Upper lobe of left lung (tissue), 6 donors: ENCODE measurements around the gene SIGLEC1. TPM values are rescaled to one million over a fixed set of nuclear protein-coding genes. Genes with fewer than 3 reads are reported as not detected.

ENCODE experiments used
- ATAC-seq, 2 donors: fragments of 200-7000 bp; cut with Tn5 transposase; one replicate each; pipeline ENCODE4 v1.9.1; 2022; ENCODE audit warnings: mild to moderate bottlenecking in 2 of 2, moderate library complexity in 2 of 2; ENCODE audit not compliant: low FRiP score in 2 of 2
- DNase-seq, 2 donors: peaks; one replicate each; pipeline ENCODE4 v3.0.0-alpha.2; 2019 to 2020
- H3K27ac ChIP-seq, 4 donors: fragments of 200-600 bp; sonication (generic); one replicate each; pipeline ENCODE4 v1.5.1; 2016 to 2019
- H3K27me3 ChIP-seq, 4 donors: fragments of 200-600 bp; sonication (generic); one replicate each; pipeline ENCODE4 v1.5.1; 2017 to 2019
- H3K36me3 ChIP-seq, 4 donors: fragments of 200-600 bp; sonication (generic); one replicate each; pipeline ENCODE4 v1.5.1; 2016 to 2019
- H3K4me1 ChIP-seq, 4 donors: fragments of 200-600 bp; sonication (generic); one replicate each; pipeline ENCODE4 v1.5.1; 2018 to 2019
- H3K4me3 ChIP-seq, 4 donors: fragments of 200-600 bp; sonication (generic); one replicate each; pipeline ENCODE4 v1.5.1; 2017 to 2019; ENCODE audit warnings: mild to moderate bottlenecking in 2 of 4, moderate library complexity in 1 of 4
- H3K9me3 ChIP-seq, 4 donors: fragments of 200-600 bp; sonication (generic); one replicate each; pipeline ENCODE4 v1.5.1; 2018 to 2019
- CTCF ChIP-seq, 6 experiments: fragments of 450-650 bp in 4 of 6; fragments of 200-600 bp in 2 of 6; sonication (generic) in 2 of 6; IDR thresholded peaks; one replicate each; pipeline ENCODE4 v1.5.1; 2016 to 2019; ENCODE audit warnings: antibody characterized with exemption in 6 of 6
- EP300 ChIP-seq, 4 donors: sonication (generic); formaldehyde crosslinking; IDR thresholded peaks; one replicate each; pipeline ENCODE4 v1.5.1; 2017; ENCODE audit warnings: antibody characterized with exemption in 4 of 4, control low read depth in 2 of 4
- POLR2A ChIP-seq, 4 donors: fragments of 450-650 bp; IDR thresholded peaks; one replicate each; pipeline ENCODE4 v1.5.1; 2016 to 2017; ENCODE audit warnings: antibody characterized with exemption in 4 of 4, mild to moderate bottlenecking in 2 of 4
- POLR2AphosphoS5 ChIP-seq, 2 donors: sonication (generic); formaldehyde crosslinking; IDR thresholded peaks; one replicate each; pipeline ENCODE4 v1.5.1; 2017; ENCODE audit warnings: antibody characterized with exemption in 2 of 2
- WGBS, 2 donors: methylation state at CpG; one replicate each; pipeline ENCODE4 v1.1.5; 2017 to 2018; 5-methylcytosine and 5-hydroxymethylcytosine counted together
- total RNA-seq, 6 donors: library from RNA; depleted of rRNA in 4 of 6; stranded (reverse); fragments of >200 nt in 4 of 6; gene quantifications; one replicate each; pipeline versions ENCODE4 v1.1.0 to v1.2.1, GENCODE V29; 2016 to 2021
- donor health status: DM: no; HTN: no; CAD: no; lungs with moderate emphysema.
- donor health status: DM: no; HTN: yes; CAD: no; lungs with severe emphysema.

Gene SIGLEC1
- total RNA-seq, 6 donors from 2014 or later, result 14.4 to 69.9 (median 60.7) TPM

GRCh38 chr20:3731944-3732326 is 19.5 kb upstream of the SIGLEC1 start:
- peaks cover 43 to 65% (median 53%) of the 10 kb centered on the region in 4 donors for H3K4me1 ChIP-seq

GRCh38 chr20:3730803-3731672 is 18.6 kb upstream of the SIGLEC1 start:
- Histone ChIP-seq H3K9me3 (no peaks in the 10 kb centered on the region), H3K36me3 (peaks cover 0 to 2% (median 0%) of the 10 kb centered on the region in 4 donors), H3K27me3 (peaks cover 0 to 13% (median 2%) of the 10 kb centered on the region in 4 donors), H3K4me3 (no peak overlapping the region), H3K27ac (peak overlapping the region; percentile 35 to 89 (median 81)), H3K4me1 (peaks cover 37 to 62% (median 45%) of the 10 kb centered on the region in 4 donors)
- 83 to 87% methylated on average over 11 to 12 of the region's 12 CpGs for WGBS, 2 donors
- ATAC-seq (no peak), DNase-seq (no peak)
- TF ChIP-seq CTCF (IDR thresholded peaks at IDR 0.05), result no peak
- TF ChIP-seq POLR2A (IDR thresholded peaks at IDR 0.05), result no peak
- TF ChIP-seq POLR2AphosphoS5 (IDR thresholded peaks at IDR 0.05), result no peak
- no peak for TF ChIP-seq EP300 (IDR thresholded peaks at IDR 0.05)

More at GRCh38 chr20:3731944-3732326, 19.5 kb upstream of the SIGLEC1 start:
- Histone ChIP-seq H3K27ac (peak overlapping the region; percentile 80 to 89 (median 83)), H3K27me3 (peaks cover 0 to 13% (median 2%) of the 10 kb centered on the region in 4 donors), H3K9me3 (no peaks in the 10 kb centered on the region), H3K36me3 (peaks cover 0 to 7% (median 0%) of the 10 kb centered on the region in 4 donors), H3K4me3 (peak overlapping the region in 2 of 4 donors; percentile 53 to 57)
- ATAC-seq (no peak), DNase-seq (no peak)
- TF ChIP-seq POLR2AphosphoS5 (IDR thresholded peaks at IDR 0.05), result no peak
- no peak for TF ChIP-seq POLR2A (IDR thresholded peaks at IDR 0.05)
- no peak for TF ChIP-seq CTCF (IDR thresholded peaks at IDR 0.05)
- TF ChIP-seq EP300 (IDR thresholded peaks at IDR 0.05), result no peak
- WGBS, 2 donors, result 80 to 89% methylated on average over 5 to 13 of the region's 16 CpGs

- no peak overlapping the region for H3K4me3 ChIP-seq
- H3K36me3 ChIP-seq, result no peaks in the 10 kb centered on the region
- peaks cover 26 to 52% (median 39%) of the 10 kb centered on the region in 4 donors for H3K4me1 ChIP-seq
- DNase-seq (no peak), ATAC-seq (peak in 1 of 2 donors; percentile 5)
- WGBS, 2 donors, result 54 to 65% methylated on average over 7 to 8 of the region's 8 CpGs
- no peaks in the 10 kb centered on the region for H3K9me3 ChIP-seq
- peak overlapping the region; percentile 48 to 89 (median 59) for H3K27ac ChIP-seq
- peaks cover 0 to 13% (median 2%) of the 10 kb centered on the region in 4 donors for H3K27me3 ChIP-seq
- TF ChIP-seq POLR2A (IDR thresholded peaks at IDR 0.05) (no peak), EP300 (IDR thresholded peaks at IDR 0.05) (peak in 1 of 4 donors; percentile 10), CTCF (IDR thresholded peaks at IDR 0.05) (no peak), POLR2AphosphoS5 (IDR thresholded peaks at IDR 0.05) (peak in 1 of 2 donors; percentile 30)
Measured at GRCh38 chr20:3729811-3730540, 17.6 kb upstream of the SIGLEC1 start.

GRCh38 chr20:3729378-3729777 is 17.0 kb upstream of the SIGLEC1 start:
- DNase-seq (no peak), ATAC-seq (no peak)
- 90 to 100% methylated on average over 3 to 6 of the region's 6 CpGs for WGBS, 2 donors
- peaks cover 0 to 13% (median 2%) of the 10 kb centered on the region in 4 donors for H3K27me3 ChIP-seq
- H3K4me3 ChIP-seq, result no peak overlapping the region
- H3K4me1 ChIP-seq, result peaks cover 20 to 46% (median 34%) of the 10 kb centered on the region in 4 donors
- H3K9me3 ChIP-seq, result no peaks in the 10 kb centered on the region
- peak overlapping the region in 3 of 4 donors; percentile 36 to 60 (median 50) for H3K27ac ChIP-seq
- no peaks in the 10 kb centered on the region for H3K36me3 ChIP-seq
- TF ChIP-seq POLR2A (IDR thresholded peaks at IDR 0.05) (no peak), EP300 (IDR thresholded peaks at IDR 0.05) (no peak), POLR2AphosphoS5 (IDR thresholded peaks at IDR 0.05) (no peak), CTCF (IDR thresholded peaks at IDR 0.05) (no peak)
